HepG2 (cell line): ENCODE measurements around the gene SLC6A7. TPM values are rescaled to one million over a fixed set of nuclear protein-coding genes. Genes with fewer than 3 reads are reported as not detected.

Source experiments
- DZIP1 ChIP-seq: sonication (generic); formaldehyde crosslinking; IDR thresholded peaks from 2 replicates; pipeline ENCODE4 v1.5.0; 2020; ENCODE audit warnings: mild to moderate bottlenecking, missing genetic modification reagents
- LCORL ChIP-seq, 2 experiments: fragments of 450-650 bp in 1 of 2; sonication (generic) in 1 of 2; formaldehyde crosslinking in 1 of 2; IDR thresholded peaks; 2 replicates each; pipeline versions ENCODE4 v1.5.0 to v1.6.1; 2017 to 2020; ENCODE audit warnings: antibody characterized with exemption in 1 of 2, missing genetic modification reagents in 1 of 2
- RAD21 ChIP-seq: fragments of 450-650 bp; formaldehyde crosslinking; IDR thresholded peaks from 2 replicates; pipeline ENCODE4 v1.5.0; 2020; ENCODE audit warnings: mild to moderate bottlenecking
- SALL1 ChIP-seq: sonication (generic); formaldehyde crosslinking; IDR thresholded peaks from 2 replicates; pipeline ENCODE4 v1.8.0; 2022; ENCODE audit warnings: mild to moderate bottlenecking, missing genetic modification reagents
- SMC3 ChIP-seq: IDR thresholded peaks from 2 replicates; pipeline ENCODE4 v1.6.1; 2011; ENCODE audit warnings: low read length, improper control_type of control experiment
- SP4 ChIP-seq: sonication (generic); formaldehyde crosslinking; IDR thresholded peaks from 2 replicates; pipeline ENCODE4 v1.8.1; 2023; ENCODE audit warnings: mild to moderate bottlenecking, missing genetic modification reagents
- SRF ChIP-seq: IDR thresholded peaks from 2 replicates; pipeline ENCODE4 v1.6.1; 2011; ENCODE audit warnings: mild to moderate bottlenecking, low read depth, low read length, moderate library complexity
- TFDP2 ChIP-seq: sonication (generic); formaldehyde crosslinking; IDR thresholded peaks from 2 replicates; pipeline ENCODE4 v1.4.0; 2020; ENCODE audit warnings: missing genetic modification reagents
- USF2 ChIP-seq, 2 experiments: sonication (generic) in 1 of 2; formaldehyde crosslinking in 1 of 2; IDR thresholded peaks; 2 replicates each; pipeline versions ENCODE4 v1.5.1 to v1.6.1; 2011 to 2020; ENCODE audit warnings: borderline replicate concordance in 1 of 2, low read depth in 1 of 2, low read length in 1 of 2, mild to moderate bottlenecking in 1 of 2, missing genetic modification reagents in 1 of 2, moderate library complexity in 1 of 2
- polyA plus RNA-seq, 8 experiments: library from polyadenylated mRNA; depleted of rRNA in 3 of 8; stranded (reverse) in 7 of 8; unstranded in 1 of 8; fragments of >200 nt; fragmentation: Illumina TruSeq in 4 of 8; extraction: Trizol in 4 of 8; gene quantifications; 2 replicates each; pipeline versions ENCODE4 v1.2.1 to v1.2.3, GENCODE V29; 2011 to 2016; ENCODE audit warnings: low read depth in 4 of 8, missing spikeins in 1 of 8, mixed read lengths in 1 of 8; ENCODE audit not compliant: insufficient read depth in 1 of 8
- total RNA-seq, 5 experiments: library from RNA; depleted of rRNA; stranded (reverse); fragments of >200 nt; fragmentation: Illumina TruSeq; extraction: Trizol; gene quantifications; 2 replicates each; pipeline ENCODE4 v1.2.3, GENCODE V29; 2016; ENCODE audit warnings: low read depth in 1 of 5

Gene SLC6A7
- total and polyA plus RNA-seq, 2 of the 13 experiments (the other 11 are each of a cell fraction or from before 2014, with no cell fraction given) = not detected

GRCh38 chr5:150175536-150175935, 14.3 kb upstream of the SLC6A7 start (continued):
- TF ChIP-seq SALL1 (0 out of 2 replicates have a peak, but pooled peaks have one; percentile 34), SP4 (CRISPR knock-in tag) (0 out of 2 replicates have a peak, but pooled peaks have one; percentile 27), TFDP2 (CRISPR knock-in tag) (no peak), RAD21 (CRISPR knock-in tag) (peak; percentile 64), SMC3 (peak; percentile 84), DZIP1 (CRISPR knock-in tag) (no peak), LCORL (IDR thresholded peaks at IDR 0.05) (no peak), LCORL (CRISPR knock-in tag; IDR thresholded peaks at IDR 0.05) (no peak), SRF (peak; percentile 93), USF2 (IDR thresholded peaks at IDR 0.05; ENCODE audit: low read depth, low read length) (peak; percentile 43; the same call in 1 of the 2 replicates), USF2 (CRISPR knock-in tag; IDR thresholded peaks at IDR 0.05; ENCODE audit: borderline replicate concordance) (peak; percentile 73)
